Aorta (tissue), 5 donors: ENCODE results near the gene ZNF423. TPM values are rescaled to one million over a fixed set of nuclear protein-coding genes. Genes with fewer than 3 reads are reported as not detected.

Experiments used
- ATAC-seq: fragments of 200-7000 bp; cut with Tn5 transposase; one replicate; pipeline ENCODE4 v1.9.1; 2022; ENCODE audit warnings: moderate library complexity; ENCODE audit not compliant: low FRiP score
- DNase-seq, 2 donors: peaks; one replicate each; pipeline ENCODE4 v3.0.0-alpha.2; 2020
- H3K27ac ChIP-seq, 2 donors: one replicate each; pipeline ENCODE4 v1.5.1; 2013; ENCODE audit warnings: low read length in 2 of 2, mild to moderate bottlenecking in 2 of 2, moderate library complexity in 2 of 2, control low read depth in 1 of 2, inconsistent platforms in 1 of 2, low read depth in 1 of 2
- H3K27me3 ChIP-seq, 2 donors: one replicate each; pipeline ENCODE4 v1.6.1; 2013; ENCODE audit warnings: control low read depth in 1 of 2, low read length in 1 of 2, mild to moderate bottlenecking in 1 of 2, moderate library complexity in 1 of 2; ENCODE audit not compliant: insufficient read depth in 2 of 2, control insufficient read depth in 1 of 2
- H3K36me3 ChIP-seq, 2 donors: one replicate each; pipeline ENCODE4 v1.6.1; 2013; ENCODE audit warnings: control low read depth in 1 of 2, low read length in 1 of 2, mild to moderate bottlenecking in 1 of 2; ENCODE audit not compliant: insufficient read depth in 2 of 2, control insufficient read depth in 1 of 2
- H3K4me1 ChIP-seq, 2 donors: one replicate each; pipeline ENCODE4 v1.6.1; 2013; ENCODE audit warnings: low read length in 2 of 2, control low read depth in 1 of 2, mild to moderate bottlenecking in 1 of 2, moderate library complexity in 1 of 2; ENCODE audit not compliant: insufficient read depth in 2 of 2, control insufficient read depth in 1 of 2
- H3K4me3 ChIP-seq, 2 donors: one replicate each; pipeline ENCODE4 v1.5.1; 2013; ENCODE audit warnings: low read length in 2 of 2, control low read depth in 1 of 2, mild to moderate bottlenecking in 1 of 2
- H3K9me3 ChIP-seq: one replicate; pipeline ENCODE4 v1.6.1; 2013; ENCODE audit warnings: mild to moderate bottlenecking, low read length; ENCODE audit not compliant: control insufficient read depth
- WGBS, 2 donors: extraction: QIAGEN DNeasy Blood & Tissue Kit; methylation state at CpG; one replicate each; pipeline ENCODE4 v1.1.7; 2013; 5-methylcytosine and 5-hydroxymethylcytosine counted together
- intact Hi-C, 2 donors: fragments of 100-400 bp; cut with DNase I; formaldehyde crosslinking; loops; one replicate each; pipeline versions ENCODE4 v1.14.2 to v1.15.0; 2022
- polyA plus RNA-seq, 2 donors: library from polyadenylated mRNA; stranded (reverse); fragments of 200-250 nt; gene quantifications; one replicate each; pipeline ENCODE4 v1.2.3, GENCODE V29; 2013
- total RNA-seq, 2 donors: library from RNA; stranded (reverse); fragmentation: NEBNext Ultra II Directional; extraction: Animal tissue kit (Norgen Biotek cat#: 25700); gene quantifications; one replicate each; pipeline ENCODE4 v1.2.1, GENCODE V29; 2021
- donor health status: healthy with polysubstance abuse.
- donor health status: Bipolar disorder and iron deficiency.
- donor health status: DM: no; HTN: no; CAD: no.
- donor health status: DM: no; HTN: no; CAD: no.
- donor health status: DM: yes; HTN: yes; CAD: no.

The ZNF423 gene
- total and polyA plus RNA-seq, 4 donors: 3.1 to 43.1 (median 10.0) TPM

- Histone ChIP-seq H3K27me3 (no peaks in the 10 kb centered on the region), H3K4me3 (no peak overlapping the region), H3K4me1 (no peaks in the 10 kb centered on the region), H3K9me3 (no peaks in the 10 kb centered on the region), H3K27ac (no peak overlapping the region), H3K36me3 (no peaks in the 10 kb centered on the region)
- intact Hi-C loops: loop anchor here (5.0 to 10.0 kb wide), 2 partner anchors 366 to 373 kb away; partner anchors contain the start of gene ZNF423 (in 1 of the 2)
- 93 to 96% methylated on average over 21 of the region's 21 CpGs for WGBS, 2 donors
- ATAC-seq (no peak), DNase-seq (peak in 1 of 2 donors; percentile 26)
Observed at GRCh38 chr16:49488740-49489525, 367.0 kb downstream of the ZNF423 start.

GRCh38 chr16:49488336-49488735, 367.6 kb downstream of the ZNF423 start:
- no peaks in the 10 kb centered on the region for H3K9me3 ChIP-seq
- H3K27me3 ChIP-seq: no peaks in the 10 kb centered on the region
- DNase-seq (peak in 1 of 2 donors; percentile 6), ATAC-seq (no peak)
- no peak overlapping the region for H3K27ac ChIP-seq
- intact Hi-C loops: loop anchor here (5.0 to 10.0 kb wide), 2 partner anchors 366 to 374 kb away; partner anchors contain the start of gene ZNF423 (in 1 of the 2)
- no peaks in the 10 kb centered on the region for H3K36me3 ChIP-seq
- no peak overlapping the region for H3K4me3 ChIP-seq
- WGBS, 2 donors: 94 to 97% methylated on average over 4 of the region's 4 CpGs
- no peaks in the 10 kb centered on the region for H3K4me1 ChIP-seq

DNA sequence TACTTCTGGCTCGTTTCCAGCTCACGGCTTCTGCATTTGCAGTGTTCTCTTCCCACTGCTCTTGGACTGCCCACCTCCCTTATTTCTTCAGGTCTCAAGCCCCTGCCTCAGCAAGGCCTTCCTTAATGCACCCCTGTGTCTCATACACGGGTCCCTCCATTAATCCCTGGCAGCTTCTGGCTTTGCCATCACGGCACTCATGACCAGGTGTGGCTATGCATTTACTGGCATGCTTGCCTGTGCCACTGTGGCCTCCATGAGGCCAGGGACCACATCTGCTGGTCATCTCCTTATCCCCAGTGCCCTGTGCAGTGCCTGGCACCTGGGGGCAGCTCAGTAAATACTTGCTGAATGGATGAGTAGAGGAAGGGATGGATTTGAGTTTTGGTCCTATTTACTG, 368.2 kb downstream of the ZNF423 start:
- H3K27ac ChIP-seq: no peak overlapping the region
- ATAC-seq (no peak), DNase-seq (peak in 1 of 2 donors; percentile 14)
- WGBS, 2 donors: 85 to 93% methylated on average over 4 of the region's 4 CpGs
- H3K4me3 ChIP-seq: no peak overlapping the region
- H3K4me1 ChIP-seq: no peaks in the 10 kb centered on the region
- H3K9me3 ChIP-seq: no peaks in the 10 kb centered on the region
- intact Hi-C loops: loop anchor here (5.0 to 10.0 kb wide), 2 partner anchors 367 to 375 kb away; partner anchors contain the start of gene ZNF423 (in 1 of the 2)
- no peaks in the 10 kb centered on the region for H3K27me3 ChIP-seq
- no peaks in the 10 kb centered on the region for H3K36me3 ChIP-seq

DNA sequence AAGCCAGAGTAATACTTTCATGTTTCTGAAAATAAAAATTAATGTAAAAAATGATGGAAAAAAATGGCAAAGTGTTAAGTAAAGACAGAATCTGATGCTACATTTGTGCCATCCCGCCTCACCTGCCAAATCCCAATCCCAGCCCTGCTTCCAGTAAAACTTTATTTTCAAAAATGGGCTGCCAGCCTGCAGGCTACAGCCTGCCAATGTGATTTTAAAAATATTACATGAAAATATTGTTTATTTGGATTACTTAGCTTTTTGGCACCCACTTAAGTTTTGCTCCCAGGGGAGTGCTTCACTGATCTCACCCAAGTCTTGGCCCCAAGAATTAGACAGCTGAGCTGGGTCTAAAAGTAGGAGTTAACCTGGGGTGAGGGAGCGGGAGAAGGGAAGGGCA, 369.5 kb downstream of the ZNF423 start:
- H3K4me3 ChIP-seq: no peak overlapping the region
- H3K4me1 ChIP-seq: no peaks in the 10 kb centered on the region
- no peak overlapping the region for H3K27ac ChIP-seq
- intact Hi-C loops: loop anchor here (5.0 to 10.0 kb wide), 2 partner anchors 368 to 376 kb away; partner anchors contain the start of gene ZNF423 (in 1 of the 2)
- no peaks in the 10 kb centered on the region for H3K36me3 ChIP-seq
- WGBS, 2 donors: 34 to 71% methylated on average over 2 of the region's 2 CpGs
- no peaks in the 10 kb centered on the region for H3K27me3 ChIP-seq
- DNase-seq: peak in 1 of 2 donors; percentile 28
- no peaks in the 10 kb centered on the region for H3K9me3 ChIP-seq
- ATAC-seq: no peak

GRCh38 chr16:49485663-49486062, 370.2 kb downstream of the ZNF423 start:
- Histone ChIP-seq H3K27ac (no peak overlapping the region), H3K9me3 (no peaks in the 10 kb centered on the region), H3K27me3 (no peaks in the 10 kb centered on the region), H3K4me3 (no peak overlapping the region), H3K36me3 (no peaks in the 10 kb centered on the region), H3K4me1 (no peaks in the 10 kb centered on the region)
- intact Hi-C loops: loop anchor here (5.0 to 10.0 kb wide), 2 partner anchors 369 to 377 kb away; partner anchors contain the start of gene ZNF423 (in 1 of the 2)
- peak in 1 of 2 donors; percentile 11 for DNase-seq
- ATAC-seq: no peak

- ATAC-seq: no peak
- Histone ChIP-seq H3K36me3 (no peaks in the 10 kb centered on the region), H3K27ac (no peak overlapping the region), H3K4me3 (no peak overlapping the region), H3K27me3 (no peaks in the 10 kb centered on the region), H3K9me3 (no peaks in the 10 kb centered on the region), H3K4me1 (no peaks in the 10 kb centered on the region)
- intact Hi-C loops: loop anchor here (5.0 to 10.0 kb wide), 2 partner anchors 370 to 377 kb away; partner anchors contain the start of gene ZNF423 (in 1 of the 2)
- no peak for DNase-seq
- 88 to 92% methylated on average over 8 of the region's 8 CpGs for WGBS, 2 donors
Observed at GRCh38 chr16:49484936-49485335, 371.0 kb downstream of the ZNF423 start.

DNA sequence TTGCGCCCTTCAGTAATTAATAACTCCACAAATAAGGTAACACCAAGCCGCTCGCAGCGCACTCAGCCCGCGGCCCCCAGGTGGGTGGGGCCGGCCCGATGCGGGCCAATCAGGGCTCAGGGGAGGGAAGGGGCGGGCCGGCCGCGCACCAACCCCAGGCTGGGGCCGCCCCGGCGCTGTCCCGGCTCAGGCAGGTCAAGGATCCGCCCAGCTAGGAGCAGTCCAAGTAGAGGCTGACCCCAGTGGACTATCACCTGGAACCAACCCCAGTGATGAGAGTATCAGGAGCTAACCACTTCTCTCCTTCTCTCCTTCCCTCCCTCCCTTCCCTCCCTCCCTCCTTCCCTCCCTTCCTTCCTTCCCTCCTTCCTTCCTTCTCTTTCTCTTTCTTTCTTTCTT, 371.5 kb downstream of the ZNF423 start:
- intact Hi-C loops: loop anchor here in 1 of 2 donors (10.0 kb wide), 1 partner anchor 370 kb away; the partner anchor contains the start of gene ZNF423
- DNase-seq (peak; percentile 70 to 88), ATAC-seq (peak; percentile 95)
- H3K4me3 ChIP-seq: no peak overlapping the region
- H3K27ac ChIP-seq: no peak overlapping the region
- no peaks in the 10 kb centered on the region for H3K4me1 ChIP-seq
- WGBS, 2 donors: 2 to 16% methylated on average over 17 to 18 of the region's 18 CpGs
- H3K27me3 ChIP-seq: no peaks in the 10 kb centered on the region
- no peaks in the 10 kb centered on the region for H3K36me3 ChIP-seq
- no peaks in the 10 kb centered on the region for H3K9me3 ChIP-seq

GRCh38 chr16:49483651-49484450, 372.1 kb downstream of the ZNF423 start:
- ATAC-seq (no peak), DNase-seq (peak in 1 of 2 donors; percentile 28)
- intact Hi-C loops: loop anchor here in 1 of 2 donors (10.0 kb wide), 1 partner anchor 371 kb away; the partner anchor contains the start of gene ZNF423
- Histone ChIP-seq H3K9me3 (no peaks in the 10 kb centered on the region), H3K27ac (no peak overlapping the region), H3K36me3 (no peaks in the 10 kb centered on the region), H3K4me1 (no peaks in the 10 kb centered on the region), H3K27me3 (no peaks in the 10 kb centered on the region), H3K4me3 (no peak overlapping the region)
- 60 to 69% methylated on average over 22 of the region's 22 CpGs for WGBS, 2 donors
